ENCODE measurements around the gene PRXL2A.

Gene PRXL2A

DNA sequence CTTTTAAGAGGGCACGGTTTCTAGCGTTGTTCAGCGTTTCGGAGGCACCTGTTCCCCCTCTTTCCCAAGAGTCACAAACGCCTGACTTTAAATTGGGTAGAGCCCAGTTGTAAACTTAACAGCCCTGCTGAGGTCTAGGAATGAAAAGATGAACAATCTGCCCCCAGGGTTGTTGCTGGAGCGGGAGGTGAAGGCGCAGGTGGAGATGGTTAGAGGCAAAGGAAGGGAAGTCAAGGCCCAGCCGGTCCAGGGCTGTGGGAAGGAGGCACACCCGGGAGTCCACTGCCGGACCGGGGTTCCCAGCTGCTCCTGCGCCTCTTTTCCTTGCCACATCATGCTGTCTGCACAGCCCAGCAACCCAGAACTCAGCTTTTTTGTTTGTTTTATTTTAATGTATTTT, 770 bp downstream of the PRXL2A start (continued):
- TF ChIP-seq PPARA (CRISPR knock-in tag; IDR thresholded peaks at IDR 0.05; ENCODE audit: borderline replicate concordance), result no peak
- no peak for TF ChIP-seq ZNF565 (CRISPR knock-in tag; conservative IDR thresholded peaks at IDR 0.05; ENCODE audit: low read depth)
- TF ChIP-seq, protein P1, sequence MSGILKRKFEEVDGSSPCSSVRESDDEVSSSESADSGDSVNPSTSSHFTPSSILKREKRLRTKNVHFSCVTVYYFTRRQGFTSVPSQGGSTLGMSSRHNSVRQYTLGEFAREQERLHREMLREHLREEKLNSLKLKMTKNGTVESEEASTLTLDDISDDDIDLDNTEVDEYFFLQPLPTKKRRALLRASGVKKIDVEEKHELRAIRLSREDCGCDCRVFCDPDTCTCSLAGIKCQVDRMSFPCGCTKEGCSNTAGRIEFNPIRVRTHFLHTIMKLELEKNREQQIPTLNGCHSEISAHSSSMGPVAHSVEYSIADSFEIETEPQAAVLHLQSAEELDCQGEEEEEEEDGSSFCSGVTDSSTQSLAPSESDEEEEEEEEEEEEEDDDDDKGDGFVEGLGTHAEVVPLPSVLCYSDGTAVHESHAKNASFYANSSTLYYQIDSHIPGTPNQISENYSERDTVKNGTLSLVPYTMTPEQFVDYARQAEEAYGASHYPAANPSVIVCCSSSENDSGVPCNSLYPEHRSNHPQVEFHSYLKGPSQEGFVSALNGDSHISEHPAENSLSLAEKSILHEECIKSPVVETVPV (CRISPR knock-in tag; IDR thresholded peaks at IDR 0.05), result no peak
- TF ChIP-seq OSR1 (CRISPR knock-in tag; IDR thresholded peaks at IDR 0.05), result no peak
- no peak for TF ChIP-seq TOX (CRISPR knock-in tag; IDR thresholded peaks at IDR 0.05; ENCODE audit: borderline replicate concordance)
- no peak for TF ChIP-seq BACH2 (CRISPR knock-in tag; IDR thresholded peaks at IDR 0.05; ENCODE audit: borderline replicate concordance)
- no peak for TF ChIP-seq TCF4 (CRISPR knock-in tag; IDR thresholded peaks at IDR 0.05; ENCODE audit: borderline replicate concordance)

DNA sequence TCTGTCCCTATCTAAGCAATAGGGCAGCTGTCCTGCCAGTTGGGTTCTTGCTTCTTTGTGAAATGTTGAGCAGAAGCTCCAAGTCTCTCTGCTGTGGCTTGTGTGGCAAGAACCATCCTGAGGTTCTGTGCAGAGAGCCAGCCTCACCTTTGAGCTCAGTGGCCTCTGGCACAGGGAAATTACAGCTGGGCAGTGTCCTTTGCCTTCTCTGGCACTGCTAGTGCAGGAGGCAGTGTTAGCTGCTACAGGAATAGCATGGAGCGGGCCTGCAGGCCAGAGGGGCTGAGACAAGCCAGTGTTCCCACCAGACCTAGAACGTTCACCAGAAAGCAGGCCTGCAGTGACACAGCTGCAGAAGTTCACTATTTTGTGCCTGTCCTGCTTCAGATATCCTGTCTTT, 1.8 kb downstream of the PRXL2A start:
- ATAC-seq, result no peak
- TF ChIP-seq, protein P2, sequence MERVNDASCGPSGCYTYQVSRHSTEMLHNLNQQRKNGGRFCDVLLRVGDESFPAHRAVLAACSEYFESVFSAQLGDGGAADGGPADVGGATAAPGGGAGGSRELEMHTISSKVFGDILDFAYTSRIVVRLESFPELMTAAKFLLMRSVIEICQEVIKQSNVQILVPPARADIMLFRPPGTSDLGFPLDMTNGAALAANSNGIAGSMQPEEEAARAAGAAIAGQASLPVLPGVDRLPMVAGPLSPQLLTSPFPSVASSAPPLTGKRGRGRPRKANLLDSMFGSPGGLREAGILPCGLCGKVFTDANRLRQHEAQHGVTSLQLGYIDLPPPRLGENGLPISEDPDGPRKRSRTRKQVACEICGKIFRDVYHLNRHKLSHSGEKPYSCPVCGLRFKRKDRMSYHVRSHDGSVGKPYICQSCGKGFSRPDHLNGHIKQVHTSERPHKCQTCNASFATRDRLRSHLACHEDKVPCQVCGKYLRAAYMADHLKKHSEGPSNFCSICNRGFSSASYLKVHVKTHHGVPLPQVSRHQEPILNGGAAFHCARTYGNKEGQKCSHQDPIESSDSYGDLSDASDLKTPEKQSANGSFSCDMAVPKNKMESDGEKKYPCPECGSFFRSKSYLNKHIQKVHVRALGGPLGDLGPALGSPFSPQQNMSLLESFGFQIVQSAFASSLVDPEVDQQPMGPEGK (CRISPR knock-in tag; IDR thresholded peaks at IDR 0.05; ENCODE audit: borderline replicate concordance), result no peak
- TF ChIP-seq CSDC2 (CRISPR knock-in tag; IDR thresholded peaks at IDR 0.05), result no peak
- no peak for TF ChIP-seq PPARA (CRISPR knock-in tag; IDR thresholded peaks at IDR 0.05; ENCODE audit: borderline replicate concordance)
- TF ChIP-seq, protein P1 (CRISPR knock-in tag; IDR thresholded peaks at IDR 0.05), result no peak
- TF ChIP-seq ZNF8 (CRISPR knock-in tag; IDR thresholded peaks at IDR 0.05), result no peak
- no peak for TF ChIP-seq ZFP30 (CRISPR knock-in tag; IDR thresholded peaks at IDR 0.05)
- no peak for TF ChIP-seq TCF4 (CRISPR knock-in tag; IDR thresholded peaks at IDR 0.05; ENCODE audit: borderline replicate concordance)
- no peak for TF ChIP-seq ZC3H10 (CRISPR knock-in tag; IDR thresholded peaks at IDR 0.05)
- TF ChIP-seq, protein P3, sequence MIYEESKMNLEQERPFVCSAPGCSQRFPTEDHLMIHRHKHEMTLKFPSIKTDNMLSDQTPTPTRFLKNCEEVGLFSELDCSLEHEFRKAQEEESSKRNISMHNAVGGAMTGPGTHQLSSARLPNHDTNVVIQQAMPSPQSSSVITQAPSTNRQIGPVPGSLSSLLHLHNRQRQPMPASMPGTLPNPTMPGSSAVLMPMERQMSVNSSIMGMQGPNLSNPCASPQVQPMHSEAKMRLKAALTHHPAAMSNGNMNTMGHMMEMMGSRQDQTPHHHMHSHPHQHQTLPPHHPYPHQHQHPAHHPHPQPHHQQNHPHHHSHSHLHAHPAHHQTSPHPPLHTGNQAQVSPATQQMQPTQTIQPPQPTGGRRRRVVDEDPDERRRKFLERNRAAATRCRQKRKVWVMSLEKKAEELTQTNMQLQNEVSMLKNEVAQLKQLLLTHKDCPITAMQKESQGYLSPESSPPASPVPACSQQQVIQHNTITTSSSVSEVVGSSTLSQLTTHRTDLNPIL (CRISPR knock-in tag; IDR thresholded peaks at IDR 0.05; ENCODE audit: low read depth), result no peak
- TF ChIP-seq OSR1 (CRISPR knock-in tag; IDR thresholded peaks at IDR 0.05), result no peak
- no peak for TF ChIP-seq TOX (CRISPR knock-in tag; IDR thresholded peaks at IDR 0.05; ENCODE audit: borderline replicate concordance)
- no peak for TF ChIP-seq ZNF565 (CRISPR knock-in tag; conservative IDR thresholded peaks at IDR 0.05; ENCODE audit: low read depth)
- TF ChIP-seq ARNTL (CRISPR knock-in tag; IDR thresholded peaks at IDR 0.05; ENCODE audit: borderline replicate concordance, low read depth), result no peak

DNA sequence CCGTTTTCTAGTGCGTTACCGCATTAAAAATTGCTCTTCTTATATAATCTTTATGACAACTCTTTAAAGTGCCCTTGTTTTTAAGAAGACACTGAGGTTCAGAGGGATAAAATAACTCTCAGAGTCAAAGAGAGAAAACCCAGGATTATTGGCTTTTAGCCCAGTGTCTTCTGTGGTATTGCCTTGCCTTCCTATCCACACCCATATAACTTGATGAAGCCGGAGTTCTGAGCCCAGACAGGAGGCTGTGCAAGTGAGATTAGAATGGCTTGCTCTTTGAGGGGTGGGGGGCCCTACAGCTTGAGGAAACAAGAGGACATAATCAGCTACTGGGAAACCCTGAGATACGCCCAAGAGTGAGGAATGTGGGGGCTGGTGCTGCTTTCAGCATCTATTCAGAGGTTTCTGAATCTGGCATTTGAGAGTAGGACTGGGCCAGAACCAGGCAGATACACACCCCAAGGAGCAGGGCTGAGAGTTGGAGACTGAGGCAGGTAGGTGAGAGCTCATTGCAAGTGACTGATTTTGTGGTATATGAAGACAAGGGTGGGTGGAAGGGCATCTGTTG, 2.3 kb downstream of the PRXL2A start:
- ATAC-seq, result no peak
- TF ChIP-seq ESRRG (CRISPR knock-in tag; IDR thresholded peaks at IDR 0.05), result no peak

DNA sequence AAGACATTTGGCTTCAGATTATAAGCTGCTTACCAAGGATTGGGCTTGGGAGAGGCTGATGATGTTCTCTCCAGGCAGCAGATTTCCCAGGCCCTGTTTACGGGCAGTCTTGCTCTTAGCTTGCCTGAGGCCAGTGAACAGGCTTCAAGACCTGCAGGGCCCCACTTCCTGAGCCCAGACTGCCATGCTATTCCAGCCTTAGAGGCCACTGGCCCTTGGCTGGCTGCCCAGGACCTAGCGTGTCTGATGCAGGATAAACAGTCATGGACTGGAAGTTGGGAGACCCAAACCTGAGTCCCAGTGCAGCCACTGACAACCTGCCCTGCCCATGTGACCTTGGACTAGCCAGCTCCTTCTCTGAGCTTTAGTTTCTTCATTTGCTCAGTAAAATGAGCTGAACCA, 2.9 kb downstream of the PRXL2A start:
- no peak for ATAC-seq
- no peak for TF ChIP-seq TOX (CRISPR knock-in tag; IDR thresholded peaks at IDR 0.05; ENCODE audit: borderline replicate concordance)
- no peak for TF ChIP-seq BACH2 (CRISPR knock-in tag; IDR thresholded peaks at IDR 0.05; ENCODE audit: borderline replicate concordance)
- TF ChIP-seq RARB (CRISPR knock-in tag; IDR thresholded peaks at IDR 0.05), result no peak
- no peak for TF ChIP-seq GLIS3 (CRISPR knock-in tag; IDR thresholded peaks at IDR 0.05)
- TF ChIP-seq ESRRG (CRISPR knock-in tag; IDR thresholded peaks at IDR 0.05), result no peak
- no peak for TF ChIP-seq ZC3H10 (CRISPR knock-in tag; IDR thresholded peaks at IDR 0.05)
- TF ChIP-seq, protein P4, sequence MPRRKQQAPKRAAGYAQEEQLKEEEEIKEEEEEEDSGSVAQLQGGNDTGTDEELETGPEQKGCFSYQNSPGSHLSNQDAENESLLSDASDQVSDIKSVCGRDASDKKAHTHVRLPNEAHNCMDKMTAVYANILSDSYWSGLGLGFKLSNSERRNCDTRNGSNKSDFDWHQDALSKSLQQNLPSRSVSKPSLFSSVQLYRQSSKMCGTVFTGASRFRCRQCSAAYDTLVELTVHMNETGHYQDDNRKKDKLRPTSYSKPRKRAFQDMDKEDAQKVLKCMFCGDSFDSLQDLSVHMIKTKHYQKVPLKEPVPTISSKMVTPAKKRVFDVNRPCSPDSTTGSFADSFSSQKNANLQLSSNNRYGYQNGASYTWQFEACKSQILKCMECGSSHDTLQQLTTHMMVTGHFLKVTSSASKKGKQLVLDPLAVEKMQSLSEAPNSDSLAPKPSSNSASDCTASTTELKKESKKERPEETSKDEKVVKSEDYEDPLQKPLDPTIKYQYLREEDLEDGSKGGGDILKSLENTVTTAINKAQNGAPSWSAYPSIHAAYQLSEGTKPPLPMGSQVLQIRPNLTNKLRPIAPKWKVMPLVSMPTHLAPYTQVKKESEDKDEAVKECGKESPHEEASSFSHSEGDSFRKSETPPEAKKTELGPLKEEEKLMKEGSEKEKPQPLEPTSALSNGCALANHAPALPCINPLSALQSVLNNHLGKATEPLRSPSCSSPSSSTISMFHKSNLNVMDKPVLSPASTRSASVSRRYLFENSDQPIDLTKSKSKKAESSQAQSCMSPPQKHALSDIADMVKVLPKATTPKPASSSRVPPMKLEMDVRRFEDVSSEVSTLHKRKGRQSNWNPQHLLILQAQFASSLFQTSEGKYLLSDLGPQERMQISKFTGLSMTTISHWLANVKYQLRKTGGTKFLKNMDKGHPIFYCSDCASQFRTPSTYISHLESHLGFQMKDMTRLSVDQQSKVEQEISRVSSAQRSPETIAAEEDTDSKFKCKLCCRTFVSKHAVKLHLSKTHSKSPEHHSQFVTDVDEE (CRISPR knock-in tag; IDR thresholded peaks at IDR 0.05), result no peak
- no peak for TF ChIP-seq ARNTL (CRISPR knock-in tag; IDR thresholded peaks at IDR 0.05; ENCODE audit: borderline replicate concordance, low read depth)
- TF ChIP-seq, protein P1 (CRISPR knock-in tag; IDR thresholded peaks at IDR 0.05), result no peak
- TF ChIP-seq ZNF8 (CRISPR knock-in tag; IDR thresholded peaks at IDR 0.05), result no peak
- TF ChIP-seq ZFP3 (CRISPR knock-in tag; IDR thresholded peaks at IDR 0.05), result no peak
- TF ChIP-seq ISL1 (CRISPR knock-in tag; IDR thresholded peaks at IDR 0.05), result no peak
- TF ChIP-seq, protein P2 (CRISPR knock-in tag; IDR thresholded peaks at IDR 0.05; ENCODE audit: borderline replicate concordance), result no peak
